ENCODE data around the gene DCC.

Gene DCC

DNA sequence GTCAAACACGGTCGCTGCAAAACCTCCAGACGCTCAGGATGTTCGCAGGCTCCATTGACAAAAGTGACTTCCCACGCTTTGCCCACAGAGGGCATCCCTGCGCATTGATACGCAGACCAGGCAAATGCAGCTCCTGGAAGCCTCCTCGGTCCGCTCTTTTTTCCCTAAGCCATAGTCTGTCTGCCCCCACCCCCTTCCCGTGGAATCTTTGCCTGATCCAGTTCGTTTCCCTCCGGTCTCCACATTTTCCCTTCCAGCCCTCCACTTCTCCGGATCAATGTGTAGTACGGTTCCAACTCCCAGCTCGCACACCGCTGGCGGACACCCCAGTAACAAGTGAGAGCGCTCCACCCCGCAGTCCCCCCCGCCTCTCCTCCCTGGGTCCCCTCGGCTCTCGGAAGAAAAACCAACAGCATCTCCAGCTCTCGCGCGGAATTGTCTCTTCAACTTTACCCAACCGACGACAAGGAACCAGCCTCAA lies at the start of gene DCC:
Gene DCC (plus strand): TSS at position 307 of the 481 bp plus-strand sequence. CDS start 591 bp downstream, outside the sequence.
- DNase-seq, result no peak

DNA sequence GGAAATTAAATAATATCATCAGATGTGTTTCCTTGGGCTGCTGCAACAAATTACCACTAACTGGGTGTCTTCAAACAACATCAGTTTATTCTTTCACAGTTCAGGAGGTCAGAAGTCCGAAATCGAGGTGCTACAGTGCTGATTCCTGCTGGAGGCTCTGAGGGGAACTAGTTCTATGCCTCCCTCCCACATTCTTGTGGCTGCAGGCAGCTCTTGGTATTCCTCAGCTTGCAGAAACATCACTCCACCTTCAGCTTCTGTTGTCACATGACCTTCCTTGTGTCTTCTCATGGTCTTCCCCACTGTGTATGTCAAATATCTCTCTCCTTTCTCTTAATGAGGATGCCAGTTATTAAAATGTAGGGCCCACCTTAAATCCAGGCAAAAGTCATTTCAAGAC lies 29.3 kb upstream of the DCC start:
- DNase-seq, result no peak

DNA sequence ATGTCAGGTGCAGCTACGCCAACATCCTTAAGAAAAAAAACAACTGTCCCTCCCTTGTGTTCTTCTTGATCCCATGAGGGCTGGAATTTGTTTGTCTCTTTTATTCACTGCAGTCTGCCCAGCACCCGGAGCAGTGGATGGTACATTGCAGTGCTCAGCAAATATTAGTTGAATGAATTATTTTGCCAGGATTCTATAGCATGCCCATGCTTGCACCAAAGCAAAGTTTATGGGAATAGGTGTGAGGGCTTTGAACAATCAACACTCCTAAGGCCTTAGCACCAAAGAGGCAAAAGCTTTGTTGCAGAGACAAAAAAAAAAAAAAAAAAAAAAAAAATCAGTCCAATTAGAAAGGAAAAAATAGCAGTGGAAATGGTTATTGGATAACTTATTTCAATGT lies 28.7 kb upstream of the DCC start:
- DNase-seq, result no peak

DNA sequence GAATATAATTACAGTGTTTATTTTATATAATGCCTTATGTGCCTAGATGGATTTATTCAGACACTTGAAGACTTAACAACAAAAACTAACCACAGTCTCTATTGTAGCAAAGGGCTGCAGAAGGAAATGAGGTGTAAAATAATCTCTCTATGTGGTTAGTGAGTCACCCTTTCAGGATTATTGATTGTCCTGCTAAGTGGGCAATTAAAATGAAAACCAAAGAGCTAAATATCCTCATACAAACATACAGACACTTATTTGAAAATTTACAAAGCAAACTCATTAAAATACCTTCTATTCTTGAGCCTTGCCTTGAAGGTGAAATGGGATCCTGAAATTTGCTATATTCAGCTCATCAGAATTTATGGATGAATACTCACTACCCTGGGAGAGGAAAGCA lies 27.7 kb upstream of the DCC start:
- DNase-seq, result no peak

GRCh38 chr18:52313213-52313612 lies 26.8 kb upstream of the DCC start:
- DNase-seq, result no peak

- DNase-seq, result no peak
Measured at GRCh38 chr18:52319424-52319983, 20.5 kb upstream of the DCC start.

GRCh38 chr18:52322307-52322706 lies 17.7 kb upstream of the DCC start:
- DNase-seq, result no peak

DNA sequence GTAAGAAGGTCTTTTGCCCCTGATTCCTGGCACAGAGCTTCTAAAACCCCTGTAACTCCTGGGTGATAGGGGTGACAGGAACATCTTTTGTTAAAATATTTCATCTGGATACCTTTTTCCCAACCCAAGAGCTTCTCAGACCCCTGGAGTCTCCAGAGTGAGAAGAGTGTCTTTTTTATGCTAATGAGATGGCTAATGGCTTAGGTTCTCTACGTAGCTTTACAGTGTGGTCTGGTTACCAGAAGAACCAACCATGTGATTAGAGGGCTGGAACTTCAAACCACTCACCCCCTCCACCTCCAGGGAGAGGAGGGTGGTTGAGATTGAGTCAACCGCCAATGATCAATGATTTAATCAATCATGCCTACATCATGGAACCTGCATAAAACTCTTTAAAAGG lies 16.2 kb upstream of the DCC start:
- no peak for DNase-seq

DNA sequence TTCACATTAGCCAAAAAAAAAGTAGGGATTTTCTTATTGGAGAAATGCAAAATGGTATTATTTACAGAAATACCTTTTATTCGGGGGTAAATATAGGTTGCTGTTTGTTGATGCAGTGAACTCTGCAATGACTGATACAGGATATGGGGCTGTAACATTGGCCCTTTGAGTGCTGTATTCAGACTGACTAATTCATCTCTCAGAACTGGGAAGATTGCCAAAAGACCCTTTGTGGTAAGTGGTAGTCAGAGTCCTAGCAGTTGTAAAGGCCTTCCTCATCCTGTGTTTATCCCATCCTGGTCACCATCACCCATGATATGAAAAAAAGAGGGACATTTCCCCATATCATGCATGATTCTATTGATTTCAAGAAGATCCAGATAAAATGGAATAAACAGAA lies 14.0 kb upstream of the DCC start:
- no peak for DNase-seq

DNA sequence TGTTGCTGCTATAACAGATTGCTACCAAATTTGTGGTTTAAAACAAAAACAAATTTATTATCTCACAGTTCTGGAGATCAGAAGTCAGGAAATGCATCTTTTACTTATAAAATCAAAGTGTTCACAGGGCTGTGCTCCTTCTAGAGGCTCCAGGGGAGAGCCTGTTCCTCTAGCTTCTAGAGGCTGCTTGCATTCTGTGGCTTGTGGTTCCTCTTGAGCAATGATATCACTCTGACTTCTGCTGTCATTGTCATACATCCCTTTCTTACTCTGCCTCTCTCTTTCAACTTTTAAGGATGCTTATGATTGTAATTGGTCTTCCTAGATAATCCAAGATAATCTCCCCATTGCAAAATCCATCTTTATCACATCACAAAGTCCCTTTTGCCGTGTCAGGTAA lies 6.1 kb upstream of the DCC start:
- no peak for DNase-seq

GRCh38 chr18:52334307-52334706 lies 5.7 kb upstream of the DCC start:
- no peak for DNase-seq

GRCh38 chr18:52334896-52335295 lies 5.1 kb upstream of the DCC start:
- DNase-seq, result no peak

DNA sequence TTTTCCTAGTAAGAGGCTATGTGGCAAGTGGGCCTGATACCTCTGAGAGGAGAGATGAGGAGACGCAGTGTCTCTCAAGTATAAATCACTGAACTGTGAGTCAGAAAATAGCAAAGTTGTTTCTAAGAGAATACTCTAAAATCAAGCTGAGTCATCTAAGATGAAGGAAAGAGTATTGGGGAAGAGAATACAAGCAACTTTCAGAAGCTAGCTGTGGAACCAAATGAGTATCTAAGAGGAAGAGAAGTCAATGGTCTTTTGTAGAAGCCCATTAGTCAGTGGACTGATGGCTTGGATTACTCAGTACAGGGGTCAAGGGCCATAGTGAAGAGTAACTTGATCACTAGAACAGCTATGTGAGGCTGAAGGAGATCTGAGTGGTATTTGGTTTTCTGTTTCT lies 2.7 kb upstream of the DCC start:
- DNase-seq, result no peak

DNA sequence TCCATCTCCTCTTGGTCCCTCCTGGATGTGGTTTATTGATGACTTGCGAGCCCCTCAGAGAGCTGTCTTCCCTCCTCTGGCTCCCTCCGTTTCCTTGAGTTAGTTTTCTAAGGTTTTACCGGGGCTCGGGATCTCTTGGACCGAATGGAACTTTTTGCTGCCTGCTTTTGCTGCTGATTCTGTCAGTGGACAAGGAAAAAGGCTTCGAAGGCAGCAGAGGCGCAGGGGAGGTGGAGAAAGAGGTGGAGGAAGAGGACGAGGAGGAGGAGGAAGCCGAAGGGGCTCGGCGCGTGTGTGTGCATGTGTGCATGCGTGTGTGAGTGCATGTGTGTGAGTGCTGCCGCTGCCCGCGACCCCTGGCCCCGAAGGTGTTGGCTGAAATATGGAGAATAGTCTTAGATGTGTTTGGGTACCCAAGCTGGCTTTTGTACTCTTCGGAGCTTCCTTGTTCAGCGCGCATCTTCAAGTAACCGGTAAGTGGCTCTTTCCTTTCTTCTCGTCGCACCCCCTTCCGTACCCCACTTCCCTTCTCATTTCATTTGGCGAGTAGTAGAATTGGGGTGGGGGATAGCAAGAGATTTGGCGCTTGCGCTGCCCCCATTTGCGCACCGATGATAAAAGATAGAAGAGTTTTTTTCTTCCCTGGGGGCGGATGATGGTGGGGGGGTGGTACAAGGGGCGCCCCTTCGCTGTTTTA lies 557 bp downstream of the DCC start:
- DNase-seq, result no peak

GRCh38 chr18:52341103-52341432 lies 1.1 kb downstream of the DCC start:
- DNase-seq, result no peak

DNA sequence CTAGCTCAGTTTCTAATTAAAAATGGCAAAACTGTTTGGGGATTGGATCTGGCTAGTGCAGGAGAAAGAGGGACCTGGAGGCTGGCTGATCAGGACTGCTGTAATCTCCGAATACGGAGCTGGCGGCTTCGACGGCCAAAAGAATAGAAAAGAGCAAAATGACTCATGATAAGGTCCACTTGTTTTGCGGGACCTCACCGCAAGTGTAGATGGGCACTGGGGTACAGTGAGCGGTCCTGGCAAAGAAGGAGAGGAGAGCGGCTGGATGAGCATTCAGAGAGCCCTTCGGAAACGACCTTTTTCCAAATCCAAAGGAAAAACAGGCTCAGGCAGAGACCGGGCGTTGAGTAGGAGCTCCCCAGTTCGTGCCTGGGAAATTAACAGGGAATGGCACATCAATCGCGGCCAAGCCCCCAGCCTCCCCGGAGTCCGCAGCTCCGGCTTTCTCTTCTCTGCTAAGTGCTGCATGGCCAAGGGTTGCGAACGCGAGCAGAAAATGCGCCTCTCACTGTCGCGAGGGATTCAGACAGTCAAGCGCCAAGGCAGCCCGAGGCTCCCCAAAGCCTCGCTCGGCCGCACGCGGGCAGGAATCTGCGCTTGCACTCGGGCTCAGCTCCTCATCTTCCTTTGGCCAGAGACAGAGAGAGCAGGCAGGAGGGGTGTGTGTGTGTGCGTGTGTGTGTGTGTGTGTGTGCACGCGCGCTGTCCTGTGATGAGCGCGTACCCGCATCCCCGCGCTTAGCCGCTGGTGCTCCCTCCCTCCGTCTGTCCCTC lies 1.8 kb downstream of the DCC start:
- no peak for DNase-seq

- DNase-seq, result no peak
Measured at GRCh38 chr18:52342456-52342855, 2.5 kb downstream of the DCC start.

- no peak for DNase-seq
Measured at GRCh38 chr18:52343138-52343537, 3.1 kb downstream of the DCC start.

- DNase-seq, result no peak
Measured at GRCh38 chr18:52343731-52344340, 3.8 kb downstream of the DCC start.

DNA sequence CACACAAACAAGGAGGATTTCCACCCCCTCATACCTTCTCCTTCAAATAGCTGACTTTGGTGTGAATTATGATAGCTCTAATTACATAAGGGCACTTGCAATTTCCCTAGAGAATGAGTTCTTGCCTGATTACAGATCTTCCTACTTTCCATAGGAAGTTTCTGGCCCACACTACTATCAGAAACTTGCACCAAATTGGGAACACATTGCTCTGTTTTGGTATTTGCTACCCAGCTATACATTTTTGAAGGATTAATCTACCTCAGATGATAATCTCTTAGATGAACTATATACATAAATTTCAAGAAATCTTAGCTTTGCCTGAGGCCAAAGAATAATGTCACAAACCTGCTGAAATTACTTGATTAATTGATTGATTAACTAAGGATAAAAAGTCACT lies 4.9 kb downstream of the DCC start:
- DNase-seq, result no peak

- DNase-seq, result no peak
Measured at GRCh38 chr18:52345428-52345827, 5.4 kb downstream of the DCC start.

DNA sequence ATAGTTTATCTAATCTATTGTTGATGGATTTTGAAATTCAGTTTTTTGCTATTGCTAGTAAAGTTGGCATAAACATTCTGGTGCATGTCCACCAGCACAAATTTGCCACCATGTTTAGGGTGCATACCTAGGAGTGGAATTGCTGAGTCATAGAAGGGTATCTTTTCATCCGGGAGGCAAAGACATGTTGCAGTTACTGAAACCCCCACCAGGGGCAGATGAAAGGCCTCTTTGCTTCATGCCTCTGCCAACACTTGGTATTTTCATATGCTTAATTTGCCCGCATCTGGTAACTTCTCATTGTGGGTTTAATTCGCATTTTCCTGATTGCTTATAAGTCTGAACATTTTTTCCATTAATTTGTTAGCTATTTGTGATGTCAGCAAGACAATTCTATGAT lies 8.2 kb downstream of the DCC start:
- DNase-seq, result no peak

DNA sequence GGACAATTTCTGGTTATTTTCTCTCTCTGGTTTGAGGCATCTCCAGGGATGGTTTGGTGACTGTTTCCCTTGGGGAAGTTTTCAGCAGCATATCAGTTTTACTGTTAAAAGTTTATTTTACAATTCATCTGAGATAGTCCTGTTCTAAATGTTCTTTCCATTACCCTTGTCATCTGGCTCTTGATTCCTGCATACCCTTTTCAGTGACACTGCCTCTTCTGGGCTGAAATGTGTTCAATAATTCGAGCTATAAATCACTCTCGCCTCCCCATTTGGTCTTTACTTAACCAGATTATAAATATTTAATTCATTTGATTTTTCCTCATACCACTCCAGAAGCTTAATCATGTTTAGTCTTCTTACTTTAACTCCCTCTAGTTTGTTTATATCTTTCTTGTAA lies 9.5 kb downstream of the DCC start:
- no peak for DNase-seq

DNA sequence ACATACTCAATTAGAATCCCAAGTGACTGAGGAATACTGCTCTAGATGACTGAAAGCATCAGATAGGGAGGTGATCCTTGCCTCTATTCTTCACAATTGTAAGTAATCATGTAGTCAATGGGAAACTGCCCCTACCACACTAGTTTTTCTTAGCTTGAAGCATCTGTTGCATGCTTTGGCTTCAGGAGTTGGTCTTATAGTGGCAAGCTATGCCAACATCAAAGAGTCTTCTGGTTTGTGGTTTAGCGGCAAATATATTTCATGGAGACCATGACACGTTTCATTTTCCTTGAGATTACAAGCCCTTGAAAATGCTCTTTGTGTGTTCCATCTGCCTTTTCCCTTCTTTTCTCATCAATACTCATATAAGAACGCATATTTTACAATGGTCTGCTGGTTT lies 12.9 kb downstream of the DCC start:
- no peak for DNase-seq

Data from NK-92 treated with Interleukin-12 subunit alpha and Interleukin-12 subunit beta, amount 100 ng/mL, for 24 hours (cell line).